AG10803 (cell line): ENCODE results near the gene NDUFB7.

Experiments used
- DNase-seq: peaks from one replicate; pipeline ENCODE4 v3.0.0; 2010; ENCODE audit warnings: low read depth
- H3K4me3 ChIP-seq: 2 replicates; pipeline ENCODE4 v1.5.1; 2011; ENCODE audit warnings: mild to moderate bottlenecking, low read length, control low read depth
- TF ChIP-seq, protein P1 (sequence below): conservative IDR thresholded peaks from 2 replicates; pipeline ENCODE4 v1.5.1; 2011; ENCODE audit warnings: mild to moderate bottlenecking, low read length, control low read depth, inconsistent platforms

The NDUFB7 gene

DNA sequence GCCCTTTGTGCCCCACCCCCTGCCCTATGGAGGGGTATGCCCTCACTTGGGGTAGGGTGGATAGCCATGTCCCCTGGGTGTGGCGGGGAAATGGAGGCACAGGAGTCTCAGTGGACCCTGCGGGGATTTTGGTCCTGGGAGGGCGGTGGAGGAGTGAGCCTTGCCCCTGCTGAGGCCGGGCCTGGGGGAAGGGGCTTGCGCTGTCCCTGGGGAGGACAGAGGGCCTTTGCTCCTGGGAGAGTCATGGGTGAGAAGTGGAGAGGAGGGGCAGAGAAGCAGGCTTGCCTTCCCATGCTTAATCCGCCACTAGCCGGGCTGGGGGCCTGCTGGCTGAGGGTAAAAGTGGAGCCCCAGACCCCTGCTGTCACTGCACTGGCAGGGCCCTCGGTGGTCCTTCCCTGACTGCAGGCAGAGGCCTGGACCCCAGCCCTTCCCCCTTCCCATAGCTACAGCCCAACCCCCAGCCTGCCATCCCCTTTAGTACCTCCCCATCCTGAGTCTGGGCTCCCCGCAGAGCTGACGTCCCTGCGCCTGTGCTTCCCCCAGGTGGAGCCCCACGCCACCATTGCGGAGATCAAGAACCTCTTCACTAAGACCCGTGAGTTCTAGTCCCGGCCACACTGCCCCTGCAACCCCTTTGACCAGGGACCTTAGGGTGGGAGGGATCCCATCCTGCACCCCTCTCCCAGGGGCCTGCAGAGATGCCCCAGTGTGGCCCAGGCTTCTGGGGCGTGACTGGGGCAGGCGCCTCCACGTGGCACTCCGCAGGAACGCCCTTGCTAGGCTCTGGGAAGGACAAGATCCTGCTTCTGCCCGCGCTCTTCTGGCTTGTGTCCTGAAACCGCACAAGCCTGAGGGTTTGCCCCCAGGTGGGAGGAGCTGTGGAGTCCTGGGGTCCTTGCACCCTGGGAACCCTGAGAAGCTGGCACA is 8.9 kb downstream of the NDUFB7 start:
- TF ChIP-seq, protein P1, sequence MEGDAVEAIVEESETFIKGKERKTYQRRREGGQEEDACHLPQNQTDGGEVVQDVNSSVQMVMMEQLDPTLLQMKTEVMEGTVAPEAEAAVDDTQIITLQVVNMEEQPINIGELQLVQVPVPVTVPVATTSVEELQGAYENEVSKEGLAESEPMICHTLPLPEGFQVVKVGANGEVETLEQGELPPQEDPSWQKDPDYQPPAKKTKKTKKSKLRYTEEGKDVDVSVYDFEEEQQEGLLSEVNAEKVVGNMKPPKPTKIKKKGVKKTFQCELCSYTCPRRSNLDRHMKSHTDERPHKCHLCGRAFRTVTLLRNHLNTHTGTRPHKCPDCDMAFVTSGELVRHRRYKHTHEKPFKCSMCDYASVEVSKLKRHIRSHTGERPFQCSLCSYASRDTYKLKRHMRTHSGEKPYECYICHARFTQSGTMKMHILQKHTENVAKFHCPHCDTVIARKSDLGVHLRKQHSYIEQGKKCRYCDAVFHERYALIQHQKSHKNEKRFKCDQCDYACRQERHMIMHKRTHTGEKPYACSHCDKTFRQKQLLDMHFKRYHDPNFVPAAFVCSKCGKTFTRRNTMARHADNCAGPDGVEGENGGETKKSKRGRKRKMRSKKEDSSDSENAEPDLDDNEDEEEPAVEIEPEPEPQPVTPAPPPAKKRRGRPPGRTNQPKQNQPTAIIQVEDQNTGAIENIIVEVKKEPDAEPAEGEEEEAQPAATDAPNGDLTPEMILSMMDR = no peak
- no peak for DNase-seq
- no peak overlapping the region for H3K4me3 ChIP-seq

DNA sequence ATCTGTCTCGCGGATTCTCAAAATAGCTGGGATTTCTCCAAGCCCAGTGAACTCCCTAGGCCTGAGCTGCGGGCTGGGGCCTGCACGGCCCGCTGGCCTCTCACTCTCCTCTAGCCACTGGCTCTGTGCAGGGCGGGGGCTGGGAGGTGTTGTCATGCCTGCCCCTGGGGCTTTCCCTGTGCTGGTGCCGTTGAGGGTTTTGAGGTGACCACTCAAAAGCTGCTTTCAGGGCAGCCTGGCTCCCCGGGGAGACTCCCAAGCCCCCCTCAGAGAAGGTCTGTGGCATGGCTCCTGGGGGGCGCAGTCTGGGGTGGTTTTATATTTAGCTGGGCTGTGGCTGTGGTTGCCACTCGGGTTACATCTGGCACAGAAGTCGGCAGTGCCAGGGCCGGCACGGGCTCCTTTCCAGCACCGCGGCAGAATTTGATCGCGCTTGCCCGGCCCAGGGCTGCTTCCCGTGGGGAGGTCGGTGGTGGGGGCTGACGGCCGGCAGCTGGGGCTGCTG is 10.0 kb downstream of the NDUFB7 start:
- DNase-seq = no peak
- no peak overlapping the region for H3K4me3 ChIP-seq
- TF ChIP-seq, protein P1 = no peak

DNA sequence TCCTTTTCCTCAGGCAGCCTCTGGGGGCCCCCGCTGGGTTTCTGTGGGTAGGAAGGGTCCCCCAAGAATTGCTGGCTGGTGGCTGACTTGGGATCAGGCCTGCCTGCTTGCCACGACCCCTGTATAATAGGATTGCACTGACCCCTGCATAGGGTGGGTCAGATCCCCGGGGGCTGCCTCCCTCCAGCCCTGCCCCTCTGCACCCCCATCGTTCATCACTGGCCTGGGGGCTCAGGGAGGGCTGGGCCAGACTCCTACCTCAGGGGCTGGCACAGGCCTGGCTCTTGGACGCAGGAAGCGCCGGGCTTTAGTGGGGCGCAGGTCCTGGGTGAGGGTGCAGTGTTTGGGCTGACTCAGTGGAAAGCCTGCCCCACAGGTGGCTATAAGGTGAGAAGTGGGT is 10.6 kb downstream of the NDUFB7 start:
- no peak for DNase-seq
- no peak overlapping the region for H3K4me3 ChIP-seq
- TF ChIP-seq, protein P1 = no peak

DNA sequence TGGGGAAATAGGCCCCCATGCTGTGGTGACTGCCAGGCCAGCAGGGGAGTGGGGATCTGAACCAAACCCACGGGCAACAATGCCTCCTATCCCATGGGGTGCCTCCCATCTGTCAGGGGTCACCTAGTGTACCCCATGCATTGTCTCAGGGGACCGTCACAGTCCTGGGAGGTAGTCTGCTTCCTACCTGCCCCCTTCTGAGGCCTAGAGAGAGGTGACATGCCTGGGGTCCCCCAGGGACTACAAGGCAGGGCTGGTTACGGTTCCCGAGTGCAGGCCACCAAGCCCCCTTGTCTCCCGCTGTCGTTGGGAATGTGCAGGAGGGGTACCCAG is 11.1 kb downstream of the NDUFB7 start:
- DNase-seq = no peak
- TF ChIP-seq, protein P1 = no peak
- no peak overlapping the region for H3K4me3 ChIP-seq

DNA sequence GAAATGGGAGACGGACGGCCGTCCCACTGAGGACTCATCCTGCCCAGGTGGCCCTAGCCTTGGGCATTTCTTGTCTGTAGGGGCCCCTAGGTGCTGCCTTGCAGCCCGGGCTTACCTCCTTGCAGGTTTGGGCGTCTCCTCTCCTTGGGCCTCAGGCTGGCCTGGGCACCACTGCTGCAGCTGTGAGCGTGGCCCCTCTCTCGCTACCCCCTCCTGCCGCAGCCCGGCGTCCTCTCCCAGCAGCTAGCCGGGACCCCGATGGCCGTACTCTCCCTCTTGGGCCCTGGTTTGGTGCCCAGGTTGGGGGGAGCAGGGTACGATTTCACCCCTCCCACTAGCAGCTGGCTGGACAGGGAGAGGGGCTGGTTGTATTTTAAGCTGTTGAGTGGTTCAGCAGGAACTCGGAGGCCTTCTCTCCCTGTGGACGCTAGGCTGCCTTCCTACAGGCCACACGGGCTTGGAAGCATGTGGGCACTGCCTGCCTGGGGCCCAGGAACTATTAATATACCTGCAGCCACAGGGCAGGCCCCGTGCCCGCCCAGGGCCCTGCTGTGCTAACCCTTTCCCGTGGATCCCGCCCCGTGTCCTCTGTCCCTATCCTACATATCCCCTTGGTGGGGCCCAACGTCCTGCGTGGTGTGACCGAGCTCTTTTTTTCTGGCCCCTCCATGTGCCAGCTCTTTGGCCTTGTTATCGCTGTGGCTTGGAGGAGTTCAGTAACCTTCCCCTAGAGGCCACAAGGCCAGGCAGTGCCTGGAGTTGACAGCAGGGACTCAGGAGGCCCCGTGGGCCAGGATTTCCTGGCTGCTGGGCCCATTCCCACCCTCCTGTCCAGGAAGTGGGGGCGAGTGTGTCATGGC is 11.7 kb downstream of the NDUFB7 start:
- H3K4me3 ChIP-seq = no peak overlapping the region
- DNase-seq = no peak
- TF ChIP-seq, protein P1 = no peak

DNA sequence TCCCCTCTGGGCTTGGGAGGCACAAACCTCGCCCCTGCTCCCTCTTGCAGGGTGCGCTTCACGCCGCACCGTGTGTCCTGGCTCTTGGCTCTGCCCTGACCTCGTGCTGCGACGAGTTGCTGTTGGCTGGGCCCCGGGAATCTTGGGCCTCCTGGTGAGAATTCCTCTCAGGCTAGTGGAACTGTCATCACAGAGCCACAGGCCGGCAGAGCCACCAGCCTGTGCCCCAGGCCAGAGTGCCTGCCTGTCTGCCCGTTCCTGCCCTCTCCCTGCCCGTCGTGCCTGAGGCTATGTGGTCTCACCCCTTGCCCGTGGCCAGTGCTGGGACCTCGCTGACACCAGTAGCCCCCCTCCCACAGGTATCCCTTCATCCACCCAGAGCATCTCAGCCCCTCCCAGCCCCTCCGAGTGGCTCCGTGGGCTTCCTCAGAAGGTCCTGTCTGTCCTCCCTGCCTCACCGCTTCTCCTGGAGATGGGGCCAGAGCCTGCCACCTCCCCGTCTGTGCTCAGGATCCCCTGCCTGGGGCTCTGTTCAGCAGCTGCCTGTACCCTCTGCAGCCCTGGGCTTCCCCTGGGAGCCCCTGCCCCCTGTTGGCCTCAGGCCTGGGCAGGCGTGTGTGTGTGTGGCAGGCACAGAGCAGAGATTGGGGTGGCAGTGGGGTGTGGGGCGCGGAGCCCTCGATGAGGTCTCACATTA is 13.3 kb downstream of the NDUFB7 start:
- no peak overlapping the region for H3K4me3 ChIP-seq
- no peak for DNase-seq
- TF ChIP-seq, protein P1 = no peak
